GM23248 (cell line): Measurements from ENCODE around the gene BLACAT1. TPM values are rescaled to one million over a fixed set of nuclear protein-coding genes. Genes with fewer than 3 reads are reported as not detected.

Experiments
- DNase-seq: peaks from one replicate; pipeline ENCODE4 v3.0.0-alpha.2; 2015
- H2AFZ ChIP-seq: fragments of 200-600 bp; sonication (generic); 2 replicates; pipeline ENCODE4 v1.6.1; 2016; ENCODE audit warnings: antibody characterized with exemption
- H3F3A ChIP-seq: fragments of 200-600 bp; sonication (generic); 2 replicates; pipeline ENCODE4 v1.6.1; 2016; ENCODE audit warnings: mild to moderate bottlenecking, antibody characterized with exemption, mixed run types; ENCODE audit not compliant: insufficient read depth
- H3K27ac ChIP-seq: fragments of 200-600 bp; sonication (generic); 2 replicates; pipeline ENCODE4 v1.5.1; 2016; ENCODE audit warnings: mild to moderate bottlenecking
- H3K27me3 ChIP-seq: fragments of 200-600 bp; sonication (generic); replicated peaks from 2 replicates; pipeline ENCODE4 v1.6.1; 2016; ENCODE audit warnings: mild to moderate bottlenecking; ENCODE audit not compliant: insufficient read depth
- H3K36me3 ChIP-seq: fragments of 200-600 bp; sonication (generic); 2 replicates; pipeline ENCODE4 v1.6.1; 2016; ENCODE audit warnings: low read depth, mild to moderate bottlenecking
- H3K4me1 ChIP-seq: fragments of 200-600 bp; sonication (generic); 2 replicates; pipeline ENCODE4 v1.6.1; 2016; ENCODE audit warnings: mild to moderate bottlenecking; ENCODE audit not compliant: insufficient read depth
- H3K4me2 ChIP-seq: fragments of 200-600 bp; sonication (generic); one replicate; pipeline ENCODE4 v1.6.1; 2016; ENCODE audit warnings: mild to moderate bottlenecking; ENCODE audit not compliant: unreplicated experiment
- H3K4me3 ChIP-seq: fragments of 200-600 bp; sonication (generic); 2 replicates; pipeline ENCODE4 v1.5.1; 2016; ENCODE audit warnings: mild to moderate bottlenecking
- H3K79me2 ChIP-seq: fragments of 200-600 bp; sonication (generic); 2 replicates; pipeline ENCODE4 v1.6.1; 2016; ENCODE audit warnings: mild to moderate bottlenecking; ENCODE audit not compliant: insufficient read depth
- H3K9ac ChIP-seq: fragments of 200-600 bp; sonication (generic); 2 replicates; pipeline ENCODE4 v1.6.1; 2016; ENCODE audit warnings: mild to moderate bottlenecking
- H3K9me2 ChIP-seq: fragments of 200-600 bp; sonication (generic); 2 replicates; pipeline ENCODE4 v1.6.1; 2016; ENCODE audit warnings: mixed run types, mild to moderate bottlenecking, moderate library complexity; ENCODE audit not compliant: insufficient read depth
- H3K9me3 ChIP-seq: fragments of 200-600 bp; sonication (generic); one replicate; pipeline ENCODE4 v1.6.1; 2017; ENCODE audit warnings: low read depth
- H4K20me1 ChIP-seq: fragments of 200-600 bp; sonication (generic); 2 replicates; pipeline ENCODE4 v1.6.0; 2016; ENCODE audit not compliant: insufficient read depth
- EZH2 ChIP-seq: fragments of 200-600 bp; sonication (generic); IDR thresholded peaks from 2 replicates; pipeline ENCODE4 v1.6.1; 2018; ENCODE audit warnings: antibody characterized with exemption, mild to moderate bottlenecking; ENCODE audit not compliant: insufficient read depth, poor library complexity, severe bottlenecking
- EZH2phosphoT487 ChIP-seq: fragments of 200-600 bp; sonication (generic); IDR thresholded peaks from 2 replicates; pipeline ENCODE4 v1.6.1; 2018; ENCODE audit warnings: antibody characterized with exemption, moderate library complexity, mild to moderate bottlenecking, low read depth; ENCODE audit not compliant: insufficient read depth
- whole genome bisulfite sequencing, 2 experiments: methylation state at CpG; one replicate each; pipeline ENCODE4 v1.1.6; 2015 to 2017; ENCODE audit warnings: low lambda C conversion rate in 2 of 2, low coverage in 1 of 2; ENCODE audit errors: missing lambda C conversion rate in 2 of 2; 5-methylcytosine and 5-hydroxymethylcytosine counted together
- in situ Hi-C: fragments of 300-500 bp; cut with MboI; formaldehyde crosslinking; loops from 2 replicates; pipeline ENCODE4 v1.15.0; 2020
- polyA plus RNA-seq: library from polyadenylated mRNA; unstranded; fragments of >200 nt; fragmentation: Nextera tagmentation; extraction: Ambion mirVana; gene quantifications from 2 replicates; pipeline ENCODE4 v1.2.1, GENCODE V29; 2016
- total RNA-seq: library from RNA; depleted of rRNA; stranded (reverse); fragments of >200 nt; shearing (Covaris generic); gene quantifications from 2 replicates; pipeline ENCODE4 v1.2.3, GENCODE V29; 2014

BLACAT1 gene
- total and polyA plus RNA-seq, 2 experiments from 2014 or later, result not detected

GRCh38 chr1:205445646-205445935 is 10.3 kb downstream of the BLACAT1 start:
- WGBS, 2 experiments, result 53% methylated on average over 5 of the region's 5 CpGs
- H3K36me3 ChIP-seq, result no peaks in the 10 kb centered on the region
- no peak overlapping the region for H3K4me2 ChIP-seq
- H2AFZ ChIP-seq, result no peak overlapping the region
- H3F3A ChIP-seq, result no peaks in the 10 kb centered on the region
- peaks cover 7% of the 10 kb centered on the region; the same call in 1 of the 2 replicates for H3K4me1 ChIP-seq
- no peak overlapping the region for H3K9ac ChIP-seq
- H4K20me1 ChIP-seq, result no peaks in the 10 kb centered on the region
- H3K27ac ChIP-seq, result no peak overlapping the region
- no peak for DNase-seq
- TF ChIP-seq EZH2, result no peak
- no peak for TF ChIP-seq EZH2phosphoT487
- H3K9me3 ChIP-seq, result no peaks in the 10 kb centered on the region
- H3K4me3 ChIP-seq, result no peak overlapping the region
- in situ Hi-C loops, result no loop called here
- H3K9me2 ChIP-seq, result no peaks in the 10 kb centered on the region
- H3K79me2 ChIP-seq, result no peaks in the 10 kb centered on the region
- H3K27me3 ChIP-seq, result peaks cover 8% of the 10 kb centered on the region; the same call in 1 of the 2 replicates

GRCh38 chr1:205444931-205445645 is 10.8 kb downstream of the BLACAT1 start:
- 13 to 25% methylated on average over 17 to 18 of the region's 18 CpGs for WGBS, 2 experiments
- Histone ChIP-seq H3K4me2 (no peak overlapping the region), H3K27ac (no peak overlapping the region), H2AFZ (no peak overlapping the region), H3K4me3 (no peak overlapping the region), H3K36me3 (no peaks in the 10 kb centered on the region), H3K27me3 (peaks cover 7% of the 10 kb centered on the region; the same call in 1 of the 2 replicates), H3F3A (no peaks in the 10 kb centered on the region), H4K20me1 (no peaks in the 10 kb centered on the region), H3K9me2 (no peaks in the 10 kb centered on the region), H3K9me3 (no peaks in the 10 kb centered on the region), H3K4me1 (peaks cover 7% of the 10 kb centered on the region; the same call in 1 of the 2 replicates), H3K9ac (no peak overlapping the region), H3K79me2 (no peaks in the 10 kb centered on the region)
- in situ Hi-C loops, result no loop called here
- TF ChIP-seq EZH2, result no peak
- TF ChIP-seq EZH2phosphoT487, result no peak
- DNase-seq, result no peak

DNA sequence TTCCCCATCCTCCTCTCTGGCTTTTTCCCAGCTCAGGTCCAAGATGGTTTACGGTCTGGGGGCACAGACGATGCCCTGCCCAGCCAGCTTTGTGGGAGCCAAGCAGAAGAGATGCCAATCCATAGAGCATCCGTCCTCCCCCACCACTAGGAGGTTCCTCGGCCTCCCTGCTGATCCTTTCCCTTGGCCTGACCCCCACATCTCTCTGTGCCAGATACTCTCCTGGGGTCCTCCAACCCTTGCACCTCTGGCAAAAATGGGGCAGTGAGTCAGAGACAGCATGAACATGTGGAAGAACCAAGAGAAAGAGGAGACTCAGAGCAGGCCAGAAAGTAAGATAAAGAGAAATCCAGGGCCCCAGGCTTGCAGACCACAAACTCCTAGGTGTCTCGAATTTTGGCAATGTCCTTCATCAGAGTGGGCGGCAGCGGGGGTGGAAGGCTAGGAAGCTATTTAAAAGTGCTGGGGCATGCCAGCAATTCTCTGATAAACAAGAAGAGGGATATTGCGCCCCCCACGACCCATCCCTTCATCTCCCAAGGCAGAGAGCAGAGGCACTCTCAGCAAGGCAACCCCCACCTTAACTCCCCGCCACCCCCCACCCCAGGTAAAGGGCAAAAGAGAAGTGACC is 11.4 kb downstream of the BLACAT1 start:
- Histone ChIP-seq H2AFZ (no peak overlapping the region), H3F3A (no peaks in the 10 kb centered on the region), H3K36me3 (no peaks in the 10 kb centered on the region), H3K27ac (no peak overlapping the region), H3K27me3 (peaks cover 7% of the 10 kb centered on the region; the same call in 1 of the 2 replicates), H3K9me2 (no peaks in the 10 kb centered on the region), H3K9me3 (no peaks in the 10 kb centered on the region), H3K79me2 (no peaks in the 10 kb centered on the region), H3K4me1 (0 out of 2 replicates have a peak, but pooled peaks cover 4% of the 10 kb centered on the region), H3K9ac (no peak overlapping the region), H3K4me3 (no peak overlapping the region), H4K20me1 (no peaks in the 10 kb centered on the region), H3K4me2 (no peak overlapping the region)
- no peak for DNase-seq
- WGBS, 2 experiments, result 28 to 32% methylated on average over 10 of the region's 10 CpGs
- TF ChIP-seq EZH2phosphoT487, result no peak
- no peak for TF ChIP-seq EZH2
- in situ Hi-C loops, result no loop called here

- Histone ChIP-seq H3K9ac (no peak overlapping the region), H3K36me3 (no peaks in the 10 kb centered on the region), H2AFZ (no peak overlapping the region), H3K79me2 (no peaks in the 10 kb centered on the region), H3K4me1 (no peaks in the 10 kb centered on the region), H3K27ac (no peak overlapping the region), H3K4me2 (no peak overlapping the region), H4K20me1 (no peaks in the 10 kb centered on the region), H3K9me2 (no peaks in the 10 kb centered on the region), H3K9me3 (no peaks in the 10 kb centered on the region), H3F3A (no peaks in the 10 kb centered on the region), H3K4me3 (no peak overlapping the region), H3K27me3 (peaks cover 11% of the 10 kb centered on the region; the same call in 1 of the 2 replicates)
- no peak for DNase-seq
- in situ Hi-C loops, result no loop called here
- WGBS, 2 experiments, result 48% methylated on average over 6 to 7 of the region's 7 CpGs
- TF ChIP-seq EZH2phosphoT487 (no peak), EZH2 (no peak)
Measured at GRCh38 chr1:205443585-205444299, 12.1 kb downstream of the BLACAT1 start.
